C4-2B (cell line): ENCODE results near the gene SLC25A36.
"Not testable (repeated sequence)": the region's sequence is repeated elsewhere in the genome, so short reads cannot be mapped to it uniquely, and the experiment has no call there.

ENCODE experiments used
- CTCF ChIP-seq: fragments of 450-650 bp; conservative IDR thresholded peaks from 2 replicates; pipeline ENCODE4 v1.5.1; 2017; ENCODE audit warnings: mild to moderate bottlenecking
- ZFX ChIP-seq: fragments of 450-650 bp; IDR thresholded peaks from 2 replicates; pipeline ENCODE4 v1.6.1; 2017

- not testable (repeated sequence) for TF ChIP-seq CTCF, ZFX
Measured at GRCh38 chr3:140951750-140952149, 10.1 kb downstream of the SLC25A36 start.
